H9 (cell line): Measurements from ENCODE around the gene PCDHB9. TPM values are rescaled to one million over a fixed set of nuclear protein-coding genes. Genes with fewer than 3 reads are reported as not detected.
"Not testable (repeated sequence)": the region's sequence is repeated elsewhere in the genome, so short reads cannot be mapped to it uniquely, and the experiment has no call there.

Source experiments
- DNase-seq: peaks from one replicate; pipeline ENCODE4 v3.0.0-alpha.2; 2017
- H2AFZ ChIP-seq: one replicate; pipeline ENCODE4 v1.6.1; 2013; ENCODE audit warnings: mild to moderate bottlenecking, low read length, control low read depth, moderate library complexity
- H2AK5ac ChIP-seq: 2 replicates; pipeline ENCODE4 v1.6.1; 2013; ENCODE audit warnings: low read length, control low read depth, mixed read lengths; ENCODE audit not compliant: insufficient read length
- H2BK120ac ChIP-seq: one replicate; pipeline ENCODE4 v1.6.1; 2013; ENCODE audit warnings: low read depth, mild to moderate bottlenecking, low read length, control low read depth, inconsistent platforms; ENCODE audit not compliant: poor library complexity, severe bottlenecking
- H2BK12ac ChIP-seq: 2 replicates; pipeline ENCODE4 v1.6.1; 2013; ENCODE audit warnings: low read length, control low read depth, mixed read lengths, low read depth; ENCODE audit not compliant: insufficient read length
- H2BK15ac ChIP-seq: 2 replicates; pipeline ENCODE4 v1.6.1; 2013; ENCODE audit warnings: low read depth, low read length, control low read depth
- H2BK20ac ChIP-seq: one replicate; pipeline ENCODE4 v1.6.1; 2013; ENCODE audit warnings: low read depth, mild to moderate bottlenecking, low read length, control low read depth, inconsistent platforms; ENCODE audit not compliant: poor library complexity, severe bottlenecking
- H2BK5ac ChIP-seq: 2 replicates; pipeline ENCODE4 v1.6.1; 2013; ENCODE audit warnings: low read length, control low read depth, mixed read lengths; ENCODE audit not compliant: insufficient read length
- H3K14ac ChIP-seq: 2 replicates; pipeline ENCODE4 v1.6.1; 2013; ENCODE audit warnings: low read length, control low read depth; ENCODE audit not compliant: insufficient read depth
- H3K18ac ChIP-seq: 2 replicates; pipeline ENCODE4 v1.6.1; 2013; ENCODE audit warnings: low read depth, mild to moderate bottlenecking, mixed read lengths, low read length, control low read depth; ENCODE audit not compliant: insufficient read length
- H3K23ac ChIP-seq: 2 replicates; pipeline ENCODE4 v1.6.1; 2013; ENCODE audit warnings: low read length, control low read depth, mixed read lengths, low read depth; ENCODE audit not compliant: insufficient read length
- H3K23me2 ChIP-seq: 2 replicates; pipeline ENCODE4 v1.6.1; 2013; ENCODE audit warnings: low read depth, mild to moderate bottlenecking, mixed read lengths, low read length, control low read depth; ENCODE audit not compliant: insufficient read length, poor library complexity, severe bottlenecking
- H3K27ac ChIP-seq: 2 replicates; pipeline ENCODE4 v1.5.1; 2013; ENCODE audit warnings: low read length, control low read depth, mixed read lengths, low read depth; ENCODE audit not compliant: insufficient read length
- H3K27me3 ChIP-seq: 2 replicates; pipeline ENCODE4 v1.6.1; 2013; ENCODE audit warnings: low read length, control low read depth, inconsistent platforms; ENCODE audit not compliant: insufficient read depth
- H3K4ac ChIP-seq: 2 replicates; pipeline ENCODE4 v1.6.1; 2013; ENCODE audit warnings: low read depth, mild to moderate bottlenecking, control low read depth, inconsistent platforms, low read length, moderate library complexity
- H3K4me1 ChIP-seq: 2 replicates; pipeline ENCODE4 v1.6.1; 2013; ENCODE audit warnings: low read length, control low read depth, inconsistent platforms; ENCODE audit not compliant: insufficient read depth
- H3K4me2 ChIP-seq: 2 replicates; pipeline ENCODE4 v1.6.1; 2013; ENCODE audit warnings: low read length, control low read depth, mixed read lengths; ENCODE audit not compliant: insufficient read length, insufficient read depth
- H3K56ac ChIP-seq: 2 replicates; pipeline ENCODE4 v1.6.1; 2013; ENCODE audit warnings: low read depth, mild to moderate bottlenecking, mixed read lengths, low read length, control low read depth; ENCODE audit not compliant: insufficient read length
- H3K79me1 ChIP-seq: 2 replicates; pipeline ENCODE4 v1.6.1; 2013; ENCODE audit warnings: low read depth, mild to moderate bottlenecking, moderate library complexity, low read length, control low read depth, inconsistent platforms; ENCODE audit not compliant: insufficient read depth, poor library complexity, severe bottlenecking
- H3K79me2 ChIP-seq: 2 replicates; pipeline ENCODE4 v1.6.1; 2013; ENCODE audit warnings: low read length, control low read depth, inconsistent platforms; ENCODE audit not compliant: insufficient read depth
- H3K9ac ChIP-seq: 2 replicates; pipeline ENCODE4 v1.6.1; 2013; ENCODE audit warnings: low read length, control low read depth, mixed read lengths; ENCODE audit not compliant: insufficient read length; ENCODE audit errors: extremely low read depth
- H3K9me3 ChIP-seq: one replicate; pipeline ENCODE4 v1.6.1; 2013; ENCODE audit warnings: low read depth, low read length, inconsistent platforms; ENCODE audit not compliant: control insufficient read depth
- H3T11ph ChIP-seq: one replicate; pipeline ENCODE4 v1.6.1; 2013; ENCODE audit warnings: mild to moderate bottlenecking, low read length, control low read depth, inconsistent platforms
- H4K20me1 ChIP-seq: one replicate; pipeline ENCODE4 v1.6.1; 2013; ENCODE audit not compliant: control insufficient read depth, insufficient read length, insufficient read depth
- H4K5ac ChIP-seq: 2 replicates; pipeline ENCODE4 v1.6.1; 2013; ENCODE audit warnings: low read depth, mild to moderate bottlenecking, mixed read lengths, low read length, control low read depth; ENCODE audit not compliant: insufficient read length
- H4K8ac ChIP-seq: replicated peaks from 2 replicates; pipeline ENCODE4 v1.6.1; 2013; ENCODE audit warnings: low read length, control low read depth, mixed read lengths, low read depth; ENCODE audit not compliant: insufficient read length
- H4K91ac ChIP-seq: 2 replicates; pipeline ENCODE4 v1.6.1; 2013; ENCODE audit warnings: low read depth, mild to moderate bottlenecking, moderate library complexity, mixed read lengths, low read length, control low read depth; ENCODE audit not compliant: insufficient read length
- H3K27ac Mint-ChIP-seq, 3 experiments: 2 replicates in 2 of 3; 3 replicates in 1 of 3; pipeline ENCODE4 v1.8.0; 2020 to 2021; ENCODE audit warnings: mixed read lengths in 3 of 3, mild to moderate bottlenecking in 1 of 3, moderate library complexity in 1 of 3
- H3K27me3 Mint-ChIP-seq: 2 replicates; pipeline ENCODE4 v1.8.0; 2021; ENCODE audit warnings: low read depth, mild to moderate bottlenecking, moderate library complexity, mixed read lengths
- H3K36me3 Mint-ChIP-seq, 3 experiments: 2 replicates in 2 of 3; 3 replicates in 1 of 3; pipeline ENCODE4 v1.8.0; 2020 to 2021; ENCODE audit warnings: low read depth in 3 of 3, mixed read lengths in 3 of 3; ENCODE audit not compliant: insufficient read depth in 1 of 3
- H3K4me1 Mint-ChIP-seq, 2 experiments: 2 replicates each; pipeline ENCODE4 v1.8.0; 2020; ENCODE audit warnings: mixed read lengths in 2 of 2
- H3K4me3 Mint-ChIP-seq, 2 experiments: 2 replicates in 1 of 2; 3 replicates in 1 of 2; pipeline ENCODE4 v1.8.0; 2020 to 2021; ENCODE audit warnings: mild to moderate bottlenecking in 2 of 2, mixed read lengths in 2 of 2, moderate library complexity in 1 of 2
- H3K9me3 Mint-ChIP-seq, 2 experiments: 2 replicates in 1 of 2; 3 replicates in 1 of 2; pipeline ENCODE4 v1.8.0; 2020; ENCODE audit warnings: mild to moderate bottlenecking in 2 of 2, mixed read lengths in 2 of 2, moderate library complexity in 1 of 2
- WGBS: extraction: QIAGEN DNeasy Blood & Tissue Kit; methylation state at CpG from one replicate; pipeline ENCODE4 v1.1.7; 2013; ENCODE audit warnings: missing lambda C conversion rate, low lambda C conversion rate, mixed read lengths; ENCODE audit not compliant: insufficient read length; ENCODE audit errors: extremely low coverage; 5-methylcytosine and 5-hydroxymethylcytosine counted together
- total RNA-seq: library from RNA; stranded (reverse); gene quantifications from 2 replicates; pipeline ENCODE4 v1.2.1, GENCODE V29; 2021
- TF ChIP-seq, protein P1 (sequence below): fragments of 200-600 bp; sonication (generic); conservative IDR thresholded peaks from 3 replicates; pipeline ENCODE4 v1.8.0; 2021; ENCODE audit warnings: antibody characterized with exemption, mild to moderate bottlenecking

PCDHB9 gene
- total RNA-seq, 1 experiment from 2014 or later, result 2.6 TPM

DNA sequence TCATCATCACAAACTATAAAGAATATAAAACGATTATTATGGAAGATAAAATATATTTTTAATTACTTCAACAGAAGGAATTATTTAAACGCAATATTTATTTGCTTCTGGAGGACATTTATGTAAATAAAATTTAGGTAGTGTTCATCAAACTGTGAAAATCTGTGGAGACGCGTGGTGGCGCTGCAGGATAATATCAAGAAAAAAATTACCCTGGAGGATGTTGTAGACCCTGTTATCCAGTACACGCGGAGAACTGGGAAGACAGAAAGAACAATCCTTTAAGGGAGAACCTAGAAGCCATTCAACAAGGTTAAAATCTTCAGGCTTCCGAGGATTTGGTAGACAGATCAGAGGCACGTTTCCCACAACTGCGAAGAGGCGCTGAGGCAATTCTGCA is 21.5 kb downstream of the PCDHB9 start, which contains the start of gene PCDHB12:
Gene PCDHB12, plus strand, starts transcription at position 242 of the 400 bp plus-strand sequence. CDS start 189 bp downstream, outside the sequence.
- TF ChIP-seq, protein P1, sequence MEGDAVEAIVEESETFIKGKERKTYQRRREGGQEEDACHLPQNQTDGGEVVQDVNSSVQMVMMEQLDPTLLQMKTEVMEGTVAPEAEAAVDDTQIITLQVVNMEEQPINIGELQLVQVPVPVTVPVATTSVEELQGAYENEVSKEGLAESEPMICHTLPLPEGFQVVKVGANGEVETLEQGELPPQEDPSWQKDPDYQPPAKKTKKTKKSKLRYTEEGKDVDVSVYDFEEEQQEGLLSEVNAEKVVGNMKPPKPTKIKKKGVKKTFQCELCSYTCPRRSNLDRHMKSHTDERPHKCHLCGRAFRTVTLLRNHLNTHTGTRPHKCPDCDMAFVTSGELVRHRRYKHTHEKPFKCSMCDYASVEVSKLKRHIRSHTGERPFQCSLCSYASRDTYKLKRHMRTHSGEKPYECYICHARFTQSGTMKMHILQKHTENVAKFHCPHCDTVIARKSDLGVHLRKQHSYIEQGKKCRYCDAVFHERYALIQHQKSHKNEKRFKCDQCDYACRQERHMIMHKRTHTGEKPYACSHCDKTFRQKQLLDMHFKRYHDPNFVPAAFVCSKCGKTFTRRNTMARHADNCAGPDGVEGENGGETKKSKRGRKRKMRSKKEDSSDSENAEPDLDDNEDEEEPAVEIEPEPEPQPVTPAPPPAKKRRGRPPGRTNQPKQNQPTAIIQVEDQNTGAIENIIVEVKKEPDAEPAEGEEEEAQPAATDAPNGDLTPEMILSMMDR, result peak; percentile 74
- Histone ChIP-seq H2BK120ac (no peak within 1 kb of the TSS), H3K9me3 (no peaks in the 10 kb centered on the region), H2BK5ac (no peak within 1 kb of the TSS), H3K18ac (no peak within 1 kb of the TSS), H3K23me2 (no peaks in the 10 kb centered on the region), H3K4me2 (no peak within 1 kb of the TSS), H3K4ac (no peak within 1 kb of the TSS), H4K20me1 (no peaks in the 10 kb centered on the region), H2AK5ac (no peak within 1 kb of the TSS), H2BK15ac (no peak within 1 kb of the TSS), H2BK12ac (no peak within 1 kb of the TSS), H3K27ac (no peak within 1 kb of the TSS), H2AFZ (peak within 1 kb of the TSS; percentile 17), H3K9ac (no peak within 1 kb of the TSS), H2BK20ac (no peak within 1 kb of the TSS), H4K8ac (no peak within 1 kb of the TSS), H4K5ac (no peak within 1 kb of the TSS), H3K14ac (no peak within 1 kb of the TSS), H3K79me2 (no peaks in the 10 kb centered on the region), H3K56ac (no peak within 1 kb of the TSS), H3K27me3 (no peaks in the 10 kb centered on the region), H3K79me1 (no peaks in the 10 kb centered on the region), H3K23ac (no peak within 1 kb of the TSS), H3T11ph (no peak within 1 kb of the TSS), H4K91ac (no peak within 1 kb of the TSS), H3K4me1 (no peaks in the 10 kb centered on the region)
- peaks cover 2 to 12% (median 7%) of the 10 kb centered on the region in 3 experiments for H3K36me3 Mint-ChIP-seq
- H3K27me3 Mint-ChIP-seq, result peaks cover 4% of the 10 kb centered on the region; the same call in 1 of the 2 replicates
- peaks cover 4 to 6% of the 10 kb centered on the region in 2 experiments; a peak in 3 of 4 replicates for H3K4me1 Mint-ChIP-seq
- peaks cover 14 to 18% of the 10 kb centered on the region in 2 experiments for H3K9me3 Mint-ChIP-seq
- peak within 1 kb of the TSS in 2 of 3 experiments; percentile 12 to 23; a peak in 2 of 7 replicates for H3K27ac Mint-ChIP-seq
- peak; percentile 50 for DNase-seq
- H3K4me3 Mint-ChIP-seq, result peak within 1 kb of the TSS in 1 of 2 experiments; percentile 71; a peak in 2 of 5 replicates
- no CpG with 5 or more reads among the region's 11 CpGs for WGBS

DNA sequence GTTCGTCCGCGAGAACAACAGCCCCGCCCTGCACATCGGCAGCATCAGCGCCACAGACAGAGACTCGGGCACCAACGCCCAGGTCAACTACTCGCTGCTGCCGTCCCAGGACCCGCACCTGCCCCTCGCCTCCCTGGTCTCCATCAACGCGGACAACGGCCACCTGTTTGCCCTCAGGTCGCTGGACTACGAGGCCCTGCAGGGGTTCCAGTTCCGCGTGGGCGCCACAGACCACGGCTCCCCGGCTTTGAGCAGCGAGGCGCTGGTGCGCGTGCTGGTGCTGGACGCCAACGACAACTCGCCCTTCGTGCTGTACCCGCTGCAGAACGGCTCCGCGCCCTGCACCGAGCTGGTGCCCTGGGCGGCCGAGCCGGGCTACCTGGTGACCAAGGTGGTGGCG is 23.3 kb downstream of the PCDHB9 start:
- H3K4me2 ChIP-seq, H3K14ac ChIP-seq, H3K18ac ChIP-seq, H4K20me1 ChIP-seq, H3K4me1 ChIP-seq, H3T11ph ChIP-seq, H2BK12ac ChIP-seq, DNase-seq, H3K27ac Mint-ChIP-seq, H3K4ac ChIP-seq, H2BK20ac ChIP-seq, H3K9me3 ChIP-seq, H3K4me3 Mint-ChIP-seq, H4K91ac ChIP-seq, H3K9ac ChIP-seq, H2AK5ac ChIP-seq, H4K8ac ChIP-seq, H2BK5ac ChIP-seq, H2BK120ac ChIP-seq, H3K56ac ChIP-seq, H2AFZ ChIP-seq, H3K79me1 ChIP-seq, H3K23ac ChIP-seq, H4K5ac ChIP-seq, H3K23me2 ChIP-seq, H3K79me2 ChIP-seq, H2BK15ac ChIP-seq, H3K27me3 ChIP-seq, H3K27ac ChIP-seq: not testable (repeated sequence)
- Mint-ChIP-seq H3K4me1 (peaks cover 4 to 14% of the 10 kb centered on the region in 2 experiments; a peak in 3 of 4 replicates), H3K36me3 (peaks cover 10 to 21% (median 14%) of the 10 kb centered on the region in 3 experiments), H3K27me3 (peaks cover 16% of the 10 kb centered on the region), H3K9me3 (peaks cover 23 to 29% of the 10 kb centered on the region in 2 experiments)
- WGBS, result no CpG with 5 or more reads among the region's 39 CpGs
